ENCODE data around the gene PPIF.

GRCh38 chr10:79331709-79332108 is 15.6 kb upstream of the PPIF start:
- TF ChIP-seq POLR2A (IDR thresholded peaks at IDR 0.05) (no peak), CTCF (IDR thresholded peaks at IDR 0.05) (no peak)
